ENCODE data around the gene PLA2G2D. TPM values are rescaled to one million over a fixed set of nuclear protein-coding genes. Genes with fewer than 3 reads are reported as not detected.

PLA2G2D gene
- total RNA-seq, 1 experiment from 2014 or later = not detected

- POLR2A ChIA-PET = interaction anchor here (0.6 to 1.0 kb wide), 2 partner anchors 16 to 165 kb away, joined by 3 read pairs; no protein-coding TSS in a partner anchor
Measured at GRCh38 chr1:20148571-20149500, 29.5 kb upstream of the PLA2G2D start.

GRCh38 chr1:20147846-20148570 lies 28.7 kb upstream of the PLA2G2D start:
- BruUV-seq (replicated peaks) = no TSS peak
- TF ChIP-seq CTCF (IDR thresholded peaks at IDR 0.05; ENCODE audit: unreplicated experiment) = no peak
- CTCF ChIA-PET = interaction anchor here (1.2 to 5.8 kb wide), 2 partner anchors 49 to 55 kb away, joined by 4 to 76 read pairs; no protein-coding TSS in a partner anchor

More at GRCh38 chr1:20148571-20149500, 29.5 kb upstream of the PLA2G2D start:
- BruUV-seq (replicated peaks) = no TSS peak
- intact Hi-C loops (cut with micrococcal nuclease) = no loop called here
- CTCF ChIA-PET = interaction anchor here (1.2 to 5.8 kb wide), 3 partner anchors 49 to 229 kb away, joined by 4 to 76 read pairs (median 76); no protein-coding TSS in a partner anchor
- Mint-ChIP-seq H3K27me3 (ENCODE audit: insufficient read depth, unreplicated experiment) (no peaks in the 10 kb centered on the region), H3K27ac (ENCODE audit: low read depth, unreplicated experiment) (no peak overlapping the region), H3K4me3 (ENCODE audit: unreplicated experiment) (no peak overlapping the region), H3K36me3 (ENCODE audit: insufficient read depth, unreplicated experiment) (no peaks in the 10 kb centered on the region), H3K9me3 (ENCODE audit: unreplicated experiment) (no peaks in the 10 kb centered on the region), H3K4me1 (ENCODE audit: insufficient read depth, unreplicated experiment) (peaks cover 6% of the 10 kb centered on the region)
- DNase-seq (ENCODE audit: unreplicated experiment) = no peak
- TF ChIP-seq CTCF (IDR thresholded peaks at IDR 0.05; ENCODE audit: unreplicated experiment) = no peak

GRCh38 chr1:20143734-20144565 lies 24.6 kb upstream of the PLA2G2D start:
- Mint-ChIP-seq H3K27me3 (ENCODE audit: insufficient read depth, unreplicated experiment) (no peaks in the 10 kb centered on the region), H3K4me1 (ENCODE audit: insufficient read depth, unreplicated experiment) (no peaks in the 10 kb centered on the region), H3K4me3 (ENCODE audit: unreplicated experiment) (no peak overlapping the region), H3K9me3 (ENCODE audit: unreplicated experiment) (no peaks in the 10 kb centered on the region), H3K27ac (ENCODE audit: low read depth, unreplicated experiment) (no peak overlapping the region), H3K36me3 (ENCODE audit: insufficient read depth, unreplicated experiment) (no peaks in the 10 kb centered on the region)
- no TSS peak for BruUV-seq (replicated peaks)
- no peak for DNase-seq (ENCODE audit: unreplicated experiment)
- no peak for TF ChIP-seq CTCF (IDR thresholded peaks at IDR 0.05; ENCODE audit: unreplicated experiment)
- intact Hi-C loops (cut with micrococcal nuclease) = no loop called here
- POLR2A ChIA-PET = no interaction called here
- CTCF ChIA-PET = interaction anchor here (0.6 to 1.5 kb wide), 3 partner anchors 8 to 18 kb away, joined by 3 to 6 read pairs (median 5); no protein-coding TSS in a partner anchor

More at GRCh38 chr1:20147846-20148570, 28.7 kb upstream of the PLA2G2D start:
- DNase-seq (ENCODE audit: unreplicated experiment) = no peak
- H3K27ac Mint-ChIP-seq (ENCODE audit: low read depth, unreplicated experiment) = no peak overlapping the region
- POLR2A ChIA-PET = interaction anchor here (0.6 to 1.3 kb wide), 2 partner anchors 45 to 164 kb away, joined by 3 read pairs; no protein-coding TSS in a partner anchor
- intact Hi-C loops (cut with micrococcal nuclease) = no loop called here
- no peaks in the 10 kb centered on the region for H3K27me3 Mint-ChIP-seq (ENCODE audit: insufficient read depth, unreplicated experiment)
- peaks cover 6% of the 10 kb centered on the region for H3K4me1 Mint-ChIP-seq (ENCODE audit: insufficient read depth, unreplicated experiment)
- H3K36me3 Mint-ChIP-seq (ENCODE audit: insufficient read depth, unreplicated experiment) = no peaks in the 10 kb centered on the region
- H3K9me3 Mint-ChIP-seq (ENCODE audit: unreplicated experiment) = no peaks in the 10 kb centered on the region
- no peak overlapping the region for H3K4me3 Mint-ChIP-seq (ENCODE audit: unreplicated experiment)

Measured in MCF 10A (cell line).